GM12892 (cell line): ENCODE measurements around the gene MED12L.

Source experiments
- POLR2A ChIP-seq: IDR thresholded peaks from 2 replicates; pipeline ENCODE4 v1.6.1; 2011; ENCODE audit warnings: low read depth, low read length, control low read depth
- POLR2AphosphoS5 ChIP-seq: IDR thresholded peaks from 2 replicates; pipeline ENCODE4 v1.6.1; 2011; ENCODE audit warnings: low read depth, low read length, control low read depth
- TAF1 ChIP-seq: IDR thresholded peaks from 2 replicates; pipeline ENCODE4 v1.6.1; 2011; ENCODE audit warnings: low read depth, mild to moderate bottlenecking, control low read depth, low read length, borderline replicate concordance

GRCh38 chr3:151362751-151363174 lies 277.3 kb downstream of the MED12L start:
- TF ChIP-seq TAF1 (no peak), POLR2AphosphoS5 (no peak), POLR2A (no peak)
